Measurements from ENCODE around the gene LSAMP. TPM values are rescaled to one million over a fixed set of nuclear protein-coding genes. Genes with fewer than 3 reads are reported as not detected.
A peak's percentile ranks its signal among the peaks of the same experiment; 100 is the strongest.

Gene LSAMP
- total RNA-seq, 1 experiment from 2014 or later = 0.15 TPM

GRCh38 chr3:115787818-115788217, 657.5 kb downstream of the LSAMP start:
- Histone ChIP-seq H3K9me3 (ENCODE audit: low read length) (no peaks in the 10 kb centered on the region), H2AFZ (ENCODE audit: low read length) (no peak overlapping the region), H3K9me2 (replicated peaks; ENCODE audit: low read length) (no peaks in the 10 kb centered on the region), H3K4me3 (ENCODE audit: low read length) (no peak overlapping the region), H3K4me2 (ENCODE audit: low read length) (no peak overlapping the region), H3K27ac (ENCODE audit: low read length) (peak overlapping the region; percentile 93), H3K79me2 (ENCODE audit: low read length) (0 out of 2 replicates have a peak, but pooled peaks cover 3% of the 10 kb centered on the region), H3K4me1 (ENCODE audit: insufficient read depth, low read length) (peaks cover 69% of the 10 kb centered on the region), H3F3A (ENCODE audit: low read length, unreplicated experiment) (peaks cover 11% of the 10 kb centered on the region), H3K36me3 (ENCODE audit: low read depth, low read length) (no peaks in the 10 kb centered on the region), H3K27me3 (ENCODE audit: low read length) (no peaks in the 10 kb centered on the region), H3K9ac (ENCODE audit: low read length) (peak overlapping the region; percentile 76), H4K20me1 (ENCODE audit: low read length) (no peaks in the 10 kb centered on the region)
- no TSS peak for BruUV-seq (replicated peaks)
- no peak for DNase-seq
- ChIA-PET CTCF (interaction anchor here (0.6 to 0.7 kb wide), 2 partner anchors 429 to 615 kb away, joined by 4 read pairs; no protein-coding TSS in a partner anchor), POLR2A (ENCODE audit: unreplicated experiment) (no interaction called here)
- no peak for TF ChIP-seq EZH2 (IDR thresholded peaks at IDR 0.05; ENCODE audit: low read length, unreplicated experiment)
- TF ChIP-seq EZH2phosphoT487 (IDR thresholded peaks at IDR 0.05; ENCODE audit: borderline replicate concordance, low read length) = no peak
- no peak for TF ChIP-seq CTCF (conservative IDR thresholded peaks at IDR 0.05; ENCODE audit: low read depth, low read length)
- intact Hi-C loops (cut with micrococcal nuclease) = loop anchor here (5.0 kb wide), 1 partner anchor 551 kb away; no protein-coding TSS in a partner anchor
- ATAC-seq = no peak

- intact Hi-C loops (cut with micrococcal nuclease) = loop anchor here (5.0 kb wide), 1 partner anchor 548 kb away; no protein-coding TSS in a partner anchor
- DNase-seq (no peak), ATAC-seq (no peak)
- Histone ChIP-seq H3K9me3 (ENCODE audit: low read length) (no peaks in the 10 kb centered on the region), H3K9ac (ENCODE audit: low read length) (peak overlapping the region; percentile 94), H4K20me1 (ENCODE audit: low read length) (no peaks in the 10 kb centered on the region), H3K4me3 (ENCODE audit: low read length) (no peak overlapping the region), H3K9me2 (replicated peaks; ENCODE audit: low read length) (no peaks in the 10 kb centered on the region), H3K27ac (ENCODE audit: low read length) (peak overlapping the region; percentile 96), H3K36me3 (ENCODE audit: low read depth, low read length) (no peaks in the 10 kb centered on the region), H3K79me2 (ENCODE audit: low read length) (no peaks in the 10 kb centered on the region), H3K27me3 (ENCODE audit: low read length) (no peaks in the 10 kb centered on the region), H3K4me2 (ENCODE audit: low read length) (peak overlapping the region; percentile 87; the same call in 1 of the 2 replicates), H3K4me1 (ENCODE audit: insufficient read depth, low read length) (peaks cover 49% of the 10 kb centered on the region), H2AFZ (ENCODE audit: low read length) (no peak overlapping the region), H3F3A (ENCODE audit: low read length, unreplicated experiment) (peaks cover 11% of the 10 kb centered on the region)
- POLR2A ChIA-PET (ENCODE audit: unreplicated experiment) = no interaction called here
- no TSS peak for BruUV-seq (replicated peaks)
- CTCF ChIA-PET = interaction anchor here (1.9 kb wide), 1 partner anchor 568 kb away, joined by 12 read pairs; no protein-coding TSS in a partner anchor
- TF ChIP-seq EZH2 (IDR thresholded peaks at IDR 0.05; ENCODE audit: low read length, unreplicated experiment) = no peak
- TF ChIP-seq CTCF (conservative IDR thresholded peaks at IDR 0.05; ENCODE audit: low read depth, low read length) = no peak
- no peak for TF ChIP-seq EZH2phosphoT487 (IDR thresholded peaks at IDR 0.05; ENCODE audit: borderline replicate concordance, low read length)
These were observed 659.5 kb downstream of the LSAMP start for GRCh38 chr3:115785782-115786181.

Measured in PC-3 (cell line).